HG03571 (cell line): ENCODE measurements around the gene FNDC3B.
"Not testable (repeated sequence)": the region's sequence is repeated elsewhere in the genome, so short reads cannot be mapped to it uniquely, and the experiment has no call there.

Experiments
- ATAC-seq: cut with Tn5 transposase; IDR thresholded peaks from one replicate; pipeline ENCODE4 v1.9.1; 2021; ENCODE audit not compliant: unreplicated experiment

FNDC3B gene

DNA sequence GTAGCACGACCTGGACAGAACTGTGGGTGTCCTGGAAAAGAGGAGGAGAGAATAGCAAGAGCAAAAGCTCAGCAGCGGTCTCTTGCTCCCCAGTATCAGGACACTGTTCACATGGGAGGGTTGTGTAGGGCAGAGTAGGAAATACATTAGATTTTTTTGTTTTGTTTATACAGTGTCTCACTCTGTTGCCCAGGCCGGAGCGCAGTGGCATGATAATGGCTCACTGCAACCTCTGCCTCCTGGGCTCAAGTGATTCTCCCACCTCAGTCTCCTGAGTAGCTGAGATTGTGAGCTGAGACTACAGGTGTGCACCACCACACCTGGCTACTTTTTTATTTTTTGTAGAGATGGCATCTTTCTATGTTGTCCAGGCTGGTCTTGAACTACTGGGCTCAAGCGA is 53.3 kb downstream of the FNDC3B start:
- no peak for ATAC-seq

DNA sequence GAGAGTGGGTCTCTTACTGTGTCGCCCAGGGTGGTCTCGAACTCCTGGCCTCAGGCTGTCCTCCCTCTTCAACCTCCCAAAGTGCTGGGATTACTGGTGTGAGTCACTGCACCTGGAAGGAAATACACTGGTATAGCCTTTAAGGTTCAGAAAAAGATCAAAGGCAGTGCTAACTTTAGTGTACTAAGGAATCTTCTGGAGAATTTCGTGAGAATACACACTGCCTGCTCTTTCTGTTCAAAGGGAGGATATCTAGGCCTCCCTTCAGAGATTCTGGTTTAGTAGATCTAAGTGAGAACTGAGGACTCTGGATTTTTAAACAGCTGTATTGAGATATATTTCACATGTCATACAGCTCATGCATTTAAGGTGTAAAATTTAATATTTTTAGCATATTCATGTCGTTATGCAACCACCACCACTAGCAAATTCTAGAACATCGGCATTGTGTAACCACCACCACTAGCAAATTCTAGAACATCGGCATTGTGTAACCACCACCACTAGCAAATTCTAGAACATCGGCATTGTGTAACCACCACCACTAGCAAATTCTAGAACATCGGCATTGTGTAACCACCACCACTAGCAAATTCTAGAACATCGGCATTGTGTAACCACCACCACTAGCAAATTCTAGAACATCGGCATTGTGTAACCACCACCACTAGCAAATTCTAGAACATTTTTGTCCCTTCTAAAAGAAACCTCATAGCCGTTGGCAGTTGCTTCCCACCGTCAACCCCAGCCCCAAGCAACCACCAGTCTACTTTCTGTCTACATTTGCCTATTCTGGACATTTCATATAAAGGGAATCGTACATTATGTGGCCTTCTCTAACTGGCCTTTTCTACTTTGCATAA is 54.4 kb downstream of the FNDC3B start:
- not testable (repeated sequence) for ATAC-seq

DNA sequence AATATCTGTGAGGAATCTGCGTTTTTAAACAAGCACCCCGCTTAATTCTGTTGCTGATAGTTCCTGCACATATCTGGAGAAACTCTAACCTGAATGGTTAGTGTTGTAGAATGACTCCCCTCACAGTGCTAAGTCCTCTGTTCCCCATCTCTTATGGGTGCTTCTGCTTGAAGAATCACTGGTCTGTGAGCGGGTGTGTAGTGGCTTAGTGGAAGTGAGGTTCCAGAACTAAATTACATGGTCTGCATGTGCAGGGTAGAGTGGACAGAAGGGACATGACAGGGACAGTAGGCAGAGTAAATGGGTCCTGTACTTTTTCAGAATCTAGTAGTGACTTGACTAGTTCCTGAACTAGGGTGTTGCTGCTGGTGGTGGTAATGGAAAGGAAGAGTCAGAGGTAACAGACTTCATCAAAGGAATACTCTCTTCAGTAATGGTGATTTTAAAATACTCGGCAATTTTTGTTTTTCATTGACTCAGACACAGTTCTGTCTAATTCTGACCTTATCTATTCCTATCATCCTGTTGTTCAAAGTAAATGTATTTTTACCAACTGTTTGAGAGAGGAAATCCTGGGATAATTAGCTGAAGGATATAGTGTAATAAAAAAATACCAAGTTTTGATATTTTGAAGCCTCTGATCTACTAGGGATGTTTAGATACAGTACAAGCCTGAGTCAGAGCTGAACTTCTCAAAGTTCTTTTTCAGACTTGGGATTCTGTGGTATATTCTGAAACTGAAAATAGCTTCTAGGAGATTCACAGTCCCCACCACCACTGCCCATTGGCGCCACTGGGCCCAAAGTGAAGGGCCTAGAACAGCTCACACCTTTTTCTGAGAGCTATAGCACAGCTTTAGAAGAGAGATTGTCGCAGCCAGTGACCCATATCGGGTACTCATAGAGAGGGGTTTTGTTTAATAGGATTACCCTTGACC is 55.5 kb downstream of the FNDC3B start:
- ATAC-seq, result peak; percentile 95

DNA sequence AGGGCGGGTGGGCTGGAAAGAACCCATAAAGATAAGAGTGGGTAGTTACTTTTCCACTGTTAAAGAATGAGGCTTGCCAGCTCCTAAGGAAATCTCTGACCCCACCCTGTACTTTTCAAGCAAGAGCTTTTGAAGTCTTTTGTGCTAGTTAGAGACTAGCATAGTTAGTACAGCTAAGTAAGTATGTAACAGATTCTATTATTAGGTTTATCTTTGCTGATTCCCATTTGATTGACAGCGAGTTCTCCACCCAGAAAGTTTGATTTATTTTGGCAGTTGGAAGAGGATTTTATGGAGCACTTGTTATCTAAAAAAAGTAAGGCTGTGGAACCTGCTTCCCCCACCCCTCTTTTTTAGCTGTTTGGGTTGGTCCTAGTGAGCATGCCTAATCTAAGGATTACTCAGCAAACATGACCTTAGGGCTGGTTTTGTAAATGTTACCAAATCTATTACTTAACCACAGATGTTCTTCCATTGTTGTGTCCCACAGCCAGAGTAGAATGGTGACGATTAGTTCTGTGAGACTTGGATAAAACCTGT is 57.6 kb downstream of the FNDC3B start:
- no peak for ATAC-seq

DNA sequence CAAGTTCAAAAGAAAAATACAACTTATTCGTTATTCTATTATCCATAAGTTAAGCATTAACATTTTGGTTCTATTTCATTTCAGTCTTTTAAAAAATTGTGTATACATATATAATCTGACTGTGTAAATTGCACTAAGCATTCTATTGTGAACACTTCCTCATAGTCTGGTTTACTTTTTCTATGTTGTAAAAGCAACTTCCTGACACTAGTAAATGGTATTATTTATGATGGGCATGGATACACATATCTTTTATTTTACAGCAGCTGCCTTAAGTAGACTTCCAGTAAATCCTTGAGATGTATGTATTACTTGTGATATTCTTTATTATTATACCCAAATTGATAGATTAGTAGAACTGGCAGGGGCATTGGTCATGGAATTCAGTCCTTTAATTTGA is 58.2 kb downstream of the FNDC3B start:
- ATAC-seq, result no peak

DNA sequence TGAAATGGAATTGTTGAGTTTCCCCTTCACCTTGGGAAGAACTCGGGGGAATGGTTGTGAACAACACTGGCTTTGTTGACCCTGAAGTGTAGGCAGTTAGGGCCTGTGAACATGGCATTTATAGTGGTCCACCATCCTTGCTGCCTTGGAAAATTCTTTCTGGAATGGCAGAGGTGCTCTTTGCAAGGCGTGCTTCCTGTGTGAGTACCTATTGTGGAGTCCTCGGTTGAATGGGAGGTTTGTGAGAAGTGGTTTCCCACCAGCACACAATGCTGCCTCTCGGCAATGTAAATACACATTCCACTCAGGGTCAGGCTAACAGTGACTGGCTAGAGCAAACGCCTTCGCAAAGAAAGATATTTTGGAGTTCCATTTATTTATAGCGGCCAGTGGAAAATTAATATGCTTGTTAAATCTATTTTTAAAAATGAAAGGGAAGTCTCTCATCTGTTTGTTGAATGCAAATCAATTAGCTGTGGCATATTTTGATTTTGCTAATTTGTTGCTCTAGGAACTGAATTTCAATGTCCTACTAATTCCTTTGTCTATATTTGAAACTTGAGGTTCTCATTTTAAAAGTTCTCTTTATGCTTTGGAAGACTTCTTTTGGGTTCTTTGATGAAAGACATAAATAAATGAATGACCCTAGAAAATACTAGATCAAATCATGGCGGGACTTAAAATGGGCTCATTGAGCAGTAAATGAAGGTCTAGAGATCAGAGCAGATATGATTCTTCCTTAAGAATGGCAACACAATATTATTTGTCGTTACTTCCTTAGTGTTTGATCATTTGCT is 59.5 kb downstream of the FNDC3B start:
- ATAC-seq, result no peak

DNA sequence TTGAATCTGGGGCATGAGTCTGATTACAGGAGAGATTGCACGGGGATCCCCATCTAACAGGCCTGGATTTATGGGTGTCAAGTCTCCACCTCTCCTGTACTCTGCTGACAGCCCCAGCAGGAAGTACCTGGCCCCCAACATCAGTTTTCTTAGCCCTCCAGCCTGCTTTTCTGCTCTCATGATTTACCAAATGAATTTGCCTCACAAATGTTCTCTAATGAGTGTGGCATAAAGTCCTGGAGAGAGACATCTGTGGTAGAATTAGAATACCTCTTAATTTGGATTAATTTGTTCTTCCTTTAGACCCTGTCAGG is 60.1 kb downstream of the FNDC3B start:
- ATAC-seq, result no peak

DNA sequence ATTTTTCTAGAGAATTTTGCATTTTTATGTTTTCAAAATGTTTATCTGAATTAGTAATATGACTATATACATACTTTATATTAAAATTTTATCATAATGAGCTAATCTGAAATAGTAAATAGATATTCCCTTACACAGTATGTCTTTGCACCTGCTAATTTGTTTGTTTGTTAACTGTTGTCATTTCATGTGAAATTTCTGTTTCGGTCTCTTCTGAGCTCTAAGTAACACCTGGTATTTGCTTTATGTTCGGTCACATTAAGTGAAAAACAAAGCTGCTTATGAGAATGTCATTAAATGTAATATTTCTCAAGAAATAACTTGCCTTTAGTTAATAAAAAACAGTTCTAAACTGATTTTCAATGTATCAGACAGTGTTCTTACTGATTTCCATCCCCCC is 61.1 kb downstream of the FNDC3B start:
- ATAC-seq, result no peak

DNA sequence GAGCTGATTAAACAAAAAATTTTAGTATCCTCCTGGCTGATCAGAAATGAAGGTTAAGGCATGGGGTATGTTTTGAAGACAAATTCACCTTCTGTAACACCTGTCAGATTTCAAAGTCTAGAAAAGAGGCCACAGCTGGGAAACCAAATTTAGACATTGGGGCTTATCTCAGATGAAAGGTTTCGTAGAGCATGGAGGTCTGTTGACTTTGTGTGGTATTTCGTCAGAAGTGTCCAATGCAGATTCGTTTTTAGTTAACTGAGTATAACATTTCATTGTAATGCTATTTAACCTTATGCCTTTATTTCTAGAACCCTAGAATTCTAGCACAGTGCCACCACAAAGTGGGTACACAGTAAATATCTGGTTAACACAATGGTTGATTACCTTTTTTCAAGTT is 61.7 kb downstream of the FNDC3B start:
- no peak for ATAC-seq

DNA sequence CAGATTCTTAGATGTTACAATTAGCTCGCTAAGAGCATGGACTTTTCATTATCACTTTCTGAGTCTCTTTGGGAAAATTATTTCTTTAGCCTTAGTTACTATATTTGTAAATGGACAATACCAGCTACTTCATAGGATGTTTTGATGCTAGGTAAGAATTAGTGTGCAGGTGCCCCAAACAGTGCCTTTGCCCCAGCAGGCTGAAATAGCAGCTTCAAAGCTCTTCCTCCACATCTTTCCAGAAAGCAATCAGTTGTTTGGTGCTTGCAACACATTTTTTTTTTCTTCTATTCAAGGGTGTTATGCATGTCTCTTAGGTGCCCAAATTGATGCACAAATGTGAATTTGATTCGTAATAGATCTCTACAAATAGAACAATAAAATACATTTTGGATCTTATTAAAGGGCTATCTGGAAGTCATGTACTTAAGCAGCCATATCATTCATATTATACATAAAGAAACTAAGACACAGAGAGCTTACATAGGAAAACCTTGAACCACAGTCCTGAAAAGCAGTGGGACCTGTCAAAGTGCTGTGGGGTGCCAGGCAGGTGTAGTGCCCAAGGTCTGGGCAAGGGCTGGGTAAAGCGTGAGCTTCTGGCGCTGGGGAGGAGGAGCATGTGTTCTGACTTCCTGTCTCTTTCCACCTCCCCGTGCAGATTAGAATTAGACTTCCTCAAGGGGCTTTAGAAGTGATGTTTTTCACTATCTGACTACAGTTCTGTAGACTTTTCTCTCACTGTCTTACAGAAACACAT is 62.9 kb downstream of the FNDC3B start:
- ATAC-seq, result no peak

DNA sequence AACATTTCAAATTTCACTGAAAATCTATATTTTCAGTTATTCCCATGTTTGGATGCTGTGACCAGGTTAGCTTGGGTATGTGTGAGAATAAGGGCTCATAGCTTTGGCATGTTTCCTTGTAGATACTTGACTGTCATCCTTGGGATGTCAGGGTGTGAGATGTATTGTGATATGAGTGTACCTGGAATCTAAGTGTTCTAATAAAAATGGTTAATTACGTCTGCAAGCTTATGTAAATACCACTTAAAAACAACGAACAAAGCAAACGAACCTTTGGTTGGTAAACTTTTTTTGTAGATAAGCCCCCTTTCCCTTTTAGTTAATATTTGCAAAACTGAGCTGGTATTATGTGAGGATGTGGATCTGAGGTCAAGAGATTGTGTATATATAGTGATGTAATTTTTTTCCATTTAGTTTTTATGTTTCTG is 63.5 kb downstream of the FNDC3B start:
- no peak for ATAC-seq

DNA sequence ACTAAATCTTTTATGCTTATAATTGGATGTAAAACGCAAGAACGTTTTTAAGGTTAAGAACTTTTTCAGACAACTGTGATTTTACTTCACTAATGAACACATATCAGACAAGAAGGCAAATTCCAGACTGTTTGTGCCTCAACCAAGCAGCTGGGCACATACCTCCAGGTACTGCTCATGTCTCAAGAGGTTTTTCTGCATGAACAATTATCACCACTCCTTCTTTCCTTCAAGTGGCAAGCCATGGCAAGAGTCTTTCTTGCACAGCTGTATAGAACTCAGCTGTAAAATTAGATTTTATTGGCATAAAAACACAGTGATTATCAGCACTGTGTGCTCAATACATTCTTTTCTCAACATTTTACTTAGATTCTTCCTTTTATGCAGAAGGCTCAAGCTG is 64.3 kb downstream of the FNDC3B start:
- no peak for ATAC-seq

DNA sequence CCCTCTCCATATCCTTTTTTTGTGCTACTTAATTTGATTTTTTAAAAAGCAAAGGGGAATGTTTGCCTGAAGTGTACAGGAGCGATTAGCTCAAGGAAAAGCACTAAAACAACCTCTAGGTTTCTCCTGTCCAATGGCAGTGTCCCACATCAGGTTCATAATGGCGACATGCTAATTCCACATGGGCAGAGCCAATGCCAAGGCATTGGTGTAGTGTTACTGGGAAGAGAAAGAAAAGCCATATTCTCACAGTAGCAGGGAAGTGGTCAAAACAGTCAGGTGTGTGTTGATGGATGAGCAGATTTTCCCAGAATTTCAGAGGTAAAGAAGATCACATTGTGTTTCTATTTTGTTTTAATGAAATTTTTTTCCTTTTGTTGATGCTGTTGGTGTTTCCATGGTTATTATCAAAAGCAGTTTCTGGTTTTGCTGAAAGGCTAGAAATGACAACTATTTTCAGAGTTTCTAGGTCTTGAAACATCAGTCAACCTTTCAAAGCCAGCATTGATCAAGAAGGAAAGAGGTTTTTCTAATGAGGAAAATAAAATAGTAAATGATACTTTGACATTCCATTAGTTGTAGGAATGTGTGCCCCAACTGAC is 65.2 kb downstream of the FNDC3B start:
- ATAC-seq, result no peak

DNA sequence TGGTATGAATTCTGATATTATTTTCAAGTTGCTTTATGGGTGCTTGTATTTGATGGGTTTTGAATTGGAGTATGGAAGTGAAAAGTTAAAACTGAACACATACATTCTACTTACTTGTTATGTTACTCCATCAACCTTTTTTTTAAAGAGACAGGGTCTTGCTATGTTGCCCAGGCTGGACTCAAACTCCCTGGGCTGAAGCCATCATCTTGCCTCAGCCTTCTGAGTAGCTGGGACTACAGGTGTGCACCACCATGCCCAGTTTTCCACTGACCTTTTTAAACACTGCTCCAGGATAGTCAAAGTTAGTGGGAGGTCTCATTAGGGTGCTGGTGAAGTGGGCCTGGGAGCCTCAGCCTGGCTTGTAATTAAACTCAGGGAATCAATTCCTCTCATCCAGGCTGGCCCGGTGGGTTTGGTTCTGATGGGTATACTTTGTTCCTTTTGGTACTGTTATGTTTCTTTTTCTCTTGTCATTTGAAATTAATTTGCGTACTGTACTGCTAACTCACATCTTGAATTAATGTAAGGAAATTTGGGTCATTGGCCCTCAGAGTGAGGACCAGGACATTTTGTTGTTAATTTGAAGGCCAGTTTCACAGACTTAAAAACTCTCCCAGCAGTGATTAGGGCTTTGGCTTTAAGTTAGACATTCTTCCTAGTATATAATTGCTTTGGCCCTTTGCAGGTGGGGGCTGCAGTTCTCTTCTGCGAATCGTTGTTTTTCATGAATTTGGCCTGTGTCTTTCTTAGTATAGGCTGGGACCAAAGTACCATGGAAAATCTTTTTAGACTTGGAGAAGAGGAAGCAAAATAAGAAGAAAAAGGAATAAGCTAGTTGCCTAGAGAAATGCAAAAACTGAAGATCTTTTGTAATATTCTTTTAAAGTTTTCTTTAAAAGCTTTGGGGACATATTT is 66.9 kb downstream of the FNDC3B start:
- no peak for ATAC-seq

DNA sequence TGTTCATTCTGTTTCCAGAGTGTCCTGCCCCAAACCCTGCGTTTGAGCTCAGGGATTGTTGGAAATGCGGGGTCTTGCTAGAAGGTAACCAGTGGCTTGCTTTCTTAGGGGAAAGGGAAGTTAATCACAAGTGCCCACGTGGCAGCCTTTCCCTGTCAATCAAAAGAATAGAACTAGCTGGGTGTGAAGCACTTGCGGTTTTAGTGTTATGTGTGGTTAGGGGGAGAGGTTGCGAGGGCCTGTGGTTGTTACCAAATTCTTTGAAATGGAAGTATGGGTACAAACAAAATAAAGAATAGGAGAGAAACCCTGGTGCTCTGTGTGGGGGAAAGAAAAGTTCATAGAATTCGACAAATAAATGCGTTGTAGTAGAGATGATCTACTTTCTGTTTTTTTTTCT is 67.6 kb downstream of the FNDC3B start:
- ATAC-seq, result peak; percentile 43

DNA sequence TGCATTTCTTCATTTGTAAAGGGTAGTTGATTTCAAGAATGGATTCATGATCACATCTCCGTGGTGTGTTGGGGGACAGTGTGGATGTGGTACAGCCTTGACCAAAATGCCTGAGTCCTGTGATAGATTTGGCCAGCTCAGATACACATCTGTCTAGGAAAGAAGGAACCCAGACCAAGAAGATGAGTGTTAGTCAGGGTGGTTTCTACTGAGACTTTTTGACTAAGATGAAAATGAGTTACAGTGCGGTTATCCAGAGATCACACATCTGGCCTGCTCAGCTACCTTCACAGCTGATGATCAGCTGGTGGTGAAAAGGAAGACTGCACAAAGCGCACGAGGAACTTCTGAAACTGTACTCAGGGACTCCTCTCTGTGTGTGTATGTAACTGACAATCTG is 68.0 kb downstream of the FNDC3B start:
- peak; percentile 92 for ATAC-seq

DNA sequence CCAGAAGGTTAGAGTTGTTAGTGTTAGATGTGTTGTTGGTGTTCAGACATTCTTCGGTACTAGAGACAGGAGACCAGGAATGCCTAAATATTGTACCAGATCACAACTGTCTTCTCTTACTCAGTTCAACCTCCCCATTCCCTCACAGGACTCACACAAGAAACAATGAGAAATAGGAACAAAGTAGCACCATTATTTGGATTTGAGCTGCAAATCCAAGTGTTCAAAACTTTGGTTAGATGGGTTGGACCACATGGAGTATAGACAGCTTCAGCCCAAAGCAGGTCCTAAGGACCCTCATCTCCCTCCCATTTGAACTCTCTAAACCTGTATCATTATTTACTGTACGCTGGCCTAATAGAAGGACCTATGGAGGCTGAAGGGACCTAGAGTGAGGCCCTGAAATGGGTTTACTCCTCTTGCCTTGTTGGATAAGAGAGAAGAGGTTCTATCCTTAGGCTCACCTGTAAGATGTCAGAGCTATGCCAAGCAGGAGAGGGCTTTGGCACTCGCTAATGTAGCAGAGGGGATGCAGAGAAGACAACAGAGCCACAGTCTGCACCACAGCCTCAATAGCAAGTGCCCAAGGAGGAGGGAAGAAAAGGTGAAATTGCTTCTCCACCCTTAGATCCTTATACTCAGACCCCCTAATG is 70.9 kb downstream of the FNDC3B start:
- no peak for ATAC-seq

DNA sequence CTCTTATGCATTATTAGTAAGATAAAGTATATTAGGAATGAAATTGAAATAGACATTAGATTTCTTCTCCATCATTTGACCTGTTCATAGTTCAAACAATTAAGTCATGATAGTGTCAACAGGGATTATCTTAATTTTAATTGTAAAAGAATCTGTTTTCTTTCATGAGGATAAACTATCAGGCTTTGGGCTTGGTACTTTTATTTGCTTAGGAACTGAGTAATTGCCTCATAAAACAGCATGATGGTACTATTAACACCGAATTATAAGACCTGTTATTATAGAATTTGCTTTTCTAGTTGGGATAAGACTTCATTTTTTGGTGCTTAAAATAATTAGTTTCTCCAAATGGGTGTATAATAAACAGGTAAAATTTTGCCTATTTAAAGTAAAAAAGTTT is 71.8 kb downstream of the FNDC3B start:
- no peak for ATAC-seq
